ENCODE measurements around the gene DMD. TPM values are rescaled to one million over a fixed set of nuclear protein-coding genes. Genes with fewer than 3 reads are reported as not detected.

The DMD gene
- total RNA-seq, 1 experiment from 2014 or later = 2.2 TPM

- Histone ChIP-seq H3K9me3 (ENCODE audit: control insufficient read depth, insufficient read depth, low read depth, low read length) (no peaks in the 10 kb centered on the region), H3K27ac (ENCODE audit: low read length) (no peak overlapping the region), H3K4me3 (ENCODE audit: low read depth in 2 of 2, low read length in 2 of 2) (no peak overlapping the region), H3K4me1 (ENCODE audit: control insufficient read depth, insufficient read depth, low read length) (no peaks in the 10 kb centered on the region), H3K36me3 (ENCODE audit: control insufficient read depth, insufficient read depth, low read length) (no peaks in the 10 kb centered on the region), H3K27me3 (ENCODE audit: control insufficient read depth, insufficient read depth, low read length) (no peaks in the 10 kb centered on the region)
- intact Hi-C loops (cut with micrococcal nuclease; ENCODE audit: unreplicated experiment) = no loop called here
- no peak for DNase-seq (ENCODE audit: low read depth, low spot score)
- POLR2A ChIA-PET = no interaction called here
- no peak for TF ChIP-seq SIN3A (IDR thresholded peaks at IDR 0.05; ENCODE audit: borderline replicate concordance, insufficient read depth, low read depth, low read length)
- no peak for TF ChIP-seq TCF7L2 (IDR thresholded peaks at IDR 0.05; ENCODE audit: low read depth, low read length)
- TF ChIP-seq, protein P1, sequence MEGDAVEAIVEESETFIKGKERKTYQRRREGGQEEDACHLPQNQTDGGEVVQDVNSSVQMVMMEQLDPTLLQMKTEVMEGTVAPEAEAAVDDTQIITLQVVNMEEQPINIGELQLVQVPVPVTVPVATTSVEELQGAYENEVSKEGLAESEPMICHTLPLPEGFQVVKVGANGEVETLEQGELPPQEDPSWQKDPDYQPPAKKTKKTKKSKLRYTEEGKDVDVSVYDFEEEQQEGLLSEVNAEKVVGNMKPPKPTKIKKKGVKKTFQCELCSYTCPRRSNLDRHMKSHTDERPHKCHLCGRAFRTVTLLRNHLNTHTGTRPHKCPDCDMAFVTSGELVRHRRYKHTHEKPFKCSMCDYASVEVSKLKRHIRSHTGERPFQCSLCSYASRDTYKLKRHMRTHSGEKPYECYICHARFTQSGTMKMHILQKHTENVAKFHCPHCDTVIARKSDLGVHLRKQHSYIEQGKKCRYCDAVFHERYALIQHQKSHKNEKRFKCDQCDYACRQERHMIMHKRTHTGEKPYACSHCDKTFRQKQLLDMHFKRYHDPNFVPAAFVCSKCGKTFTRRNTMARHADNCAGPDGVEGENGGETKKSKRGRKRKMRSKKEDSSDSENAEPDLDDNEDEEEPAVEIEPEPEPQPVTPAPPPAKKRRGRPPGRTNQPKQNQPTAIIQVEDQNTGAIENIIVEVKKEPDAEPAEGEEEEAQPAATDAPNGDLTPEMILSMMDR (IDR thresholded peaks at IDR 0.05) = no peak
- TF ChIP-seq REST (IDR thresholded peaks at IDR 0.05; ENCODE audit: insufficient read depth in 1 of 2, low read depth in 2 of 2, low read length in 1 of 2) = no peak
- TF ChIP-seq POLR2AphosphoS5 (IDR thresholded peaks at IDR 0.05; ENCODE audit: low read depth, low read length) = no peak
- CTCF ChIA-PET = no interaction called here
- BruUV-seq (replicated peaks) = no TSS peak
- no peak for ATAC-seq
- in situ Hi-C loops (cut with HindIII; ENCODE audit: low pct_unique_long_range_greater_than_20kb, low sequenced_read_pairs) = no loop called here
Measured at GRCh38 chrX:31487951-31488350, 1723.4 kb downstream of the DMD start.

GRCh38 chrX:31483336-31483735 is 1728.0 kb downstream of the DMD start:
- no peak overlapping the region for H3K27ac ChIP-seq (ENCODE audit: low read length)
- no TSS peak for BruUV-seq (replicated peaks)
- ATAC-seq (no peak), DNase-seq (ENCODE audit: low read depth, low spot score) (no peak)
- TF ChIP-seq POLR2AphosphoS5 (IDR thresholded peaks at IDR 0.05; ENCODE audit: low read depth, low read length) = no peak
- TF ChIP-seq, protein P1 (IDR thresholded peaks at IDR 0.05) = no peak
- TF ChIP-seq REST (IDR thresholded peaks at IDR 0.05; ENCODE audit: insufficient read depth in 1 of 2, low read depth in 2 of 2, low read length in 1 of 2) = no peak
- TF ChIP-seq SIN3A (IDR thresholded peaks at IDR 0.05; ENCODE audit: borderline replicate concordance, insufficient read depth, low read depth, low read length) = no peak
- TF ChIP-seq TCF7L2 (IDR thresholded peaks at IDR 0.05; ENCODE audit: low read depth, low read length) = no peak
- no peaks in the 10 kb centered on the region for H3K27me3 ChIP-seq (ENCODE audit: control insufficient read depth, insufficient read depth, low read length)
- H3K9me3 ChIP-seq (ENCODE audit: control insufficient read depth, insufficient read depth, low read depth, low read length) = no peaks in the 10 kb centered on the region
- H3K4me1 ChIP-seq (ENCODE audit: control insufficient read depth, insufficient read depth, low read length) = no peaks in the 10 kb centered on the region
- ChIA-PET POLR2A (interaction anchor here (0.6 kb wide), 1 partner anchor 194 kb away, joined by 12 read pairs; no protein-coding TSS in a partner anchor), CTCF (no interaction called here)
- no peak overlapping the region for H3K4me3 ChIP-seq (ENCODE audit: low read depth in 2 of 2, low read length in 2 of 2)
- no peaks in the 10 kb centered on the region for H3K36me3 ChIP-seq (ENCODE audit: control insufficient read depth, insufficient read depth, low read length)
- intact Hi-C loops (cut with micrococcal nuclease; ENCODE audit: unreplicated experiment) = no loop called here
- in situ Hi-C loops (cut with HindIII; ENCODE audit: low pct_unique_long_range_greater_than_20kb, low sequenced_read_pairs) = no loop called here

All from Panc1 (cell line).